SU-DHL-6 (cell line): Measurements from ENCODE around the gene LAMA2.

ENCODE experiments used
- CTCF ChIP-seq: fragments of 200-600 bp; sonication (generic); IDR thresholded peaks from one replicate; pipeline ENCODE4 v1.5.1; 2017; ENCODE audit warnings: antibody characterized with exemption, mild to moderate bottlenecking, low read length, moderate library complexity; ENCODE audit not compliant: insufficient read depth, poor library complexity, severe bottlenecking
- EZH2phosphoT487 ChIP-seq: fragments of 200-600 bp; sonication (generic), shearing (Covaris generic); conservative IDR thresholded peaks from 2 replicates; pipeline ENCODE4 v1.6.1; 2018; ENCODE audit warnings: mild to moderate bottlenecking, antibody characterized with exemption, low read length, moderate library complexity, mixed read lengths

- no peak for TF ChIP-seq CTCF
- TF ChIP-seq EZH2phosphoT487: no peak
Observed at GRCh38 chr6:129497481-129498441, 614.8 kb downstream of the LAMA2 start.
